K562 (cell line): Measurements from ENCODE around the gene PDE11A. TPM values are rescaled to one million over a fixed set of nuclear protein-coding genes. Genes with fewer than 3 reads are reported as not detected.

Source experiments
- ATAC-seq: fragments of 200-7000 bp; cut with Tn5 transposase; 3 replicates; pipeline ENCODE4 v1.9.1; 2020; ENCODE audit warnings: moderate library complexity
- BruUV-seq: library from RNA; stranded (reverse); fragments of 400-500 nt; replicated peaks from 2 replicates; lab custom pipeline; 2021; lab: Mats Ljungman, UMichigan
- CTCF ChIA-PET: fragments of 300-600 bp; formaldehyde crosslinking; extraction: SDS; loops from one replicate; lab custom pipeline; 2021; ENCODE audit warnings: low intra/inter-chr PET ratio; lab: Yijun Ruan, JAX
- POLR2A ChIA-PET: fragments of 300-600, 350-650 bp; sonication (Branson Sonifier 250); formaldehyde crosslinking; extraction: SDS; loops from one replicate; lab custom pipeline; 2021; ENCODE audit warnings: antibody characterized with exemption, inconsistent platforms; lab: Yijun Ruan, JAX
- DNase-seq, 4 experiments: peaks; one replicate each; pipeline versions ENCODE4 v3.0.0 to v3.0.0-alpha.2; 2011 to 2018; ENCODE audit warnings: low spot score in 3 of 4, mixed read lengths in 3 of 4; ENCODE audit errors: extremely low read depth in 1 of 4
- FAIRE-seq: peaks from 2 replicates; lab custom pipeline; 2011; peaks lifted over from hg19 to GRCh38; lab: Jason Lieb, UNC
- H2AFZ ChIP-seq: 2 replicates; pipeline ENCODE4 v1.6.0; 2011; ENCODE audit warnings: low read depth, low read length, control low read depth, inconsistent platforms
- H3K27ac ChIP-seq: fragments of 200-600 bp; 3 replicates; pipeline ENCODE4 v1.8.0; 2011; ENCODE audit warnings: low read depth, mild to moderate bottlenecking, control low read depth, inconsistent platforms, low read length, moderate library complexity, mixed read lengths; ENCODE audit errors: extremely low read depth
- H3K27me3 ChIP-seq, 2 experiments: fragments of 300-600 bp in 1 of 2; 2 replicates in 1 of 2; 3 replicates in 1 of 2; pipeline versions ENCODE4 v1.6.0 to v1.8.0; 2011; ENCODE audit warnings: inconsistent platforms in 2 of 2, low read length in 2 of 2, mild to moderate bottlenecking in 1 of 2, mixed read lengths in 1 of 2, moderate library complexity in 1 of 2; ENCODE audit not compliant: control insufficient read depth in 2 of 2, insufficient read depth in 2 of 2
- H3K36me3 ChIP-seq: fragments of 300-600 bp; 3 replicates; pipeline ENCODE4 v1.8.0; 2011; ENCODE audit warnings: mild to moderate bottlenecking, low read length, inconsistent platforms; ENCODE audit not compliant: control insufficient read depth, insufficient read depth
- H3K4me1 ChIP-seq, 2 experiments: fragments of 200-600 bp in 1 of 2; replicated peaks in 1 of 2; 2 replicates in 1 of 2; 3 replicates in 1 of 2; pipeline versions ENCODE4 v1.5.1 to v1.8.0; 2011; ENCODE audit warnings: inconsistent platforms in 2 of 2, low read length in 2 of 2, mild to moderate bottlenecking in 1 of 2, mixed read lengths in 1 of 2, moderate library complexity in 1 of 2; ENCODE audit not compliant: control insufficient read depth in 2 of 2, insufficient read depth in 2 of 2
- H3K4me2 ChIP-seq: 2 replicates; pipeline ENCODE4 v1.6.1; 2011; ENCODE audit warnings: low read length, control low read depth, inconsistent platforms, mixed read lengths; ENCODE audit not compliant: insufficient read depth
- H3K4me3 ChIP-seq: fragments of 200-600 bp; sonication (generic), shearing (Covaris generic); 2 replicates; pipeline ENCODE4 v1.5.1; 2016; ENCODE audit warnings: control low read depth, inconsistent platforms
- H3K79me2 ChIP-seq: fragments of 200-600 bp; 3 replicates; pipeline ENCODE4 v1.8.0; 2011; ENCODE audit warnings: low read length, inconsistent platforms; ENCODE audit not compliant: control insufficient read depth, insufficient read depth
- H3K9ac ChIP-seq, 2 experiments: 2 replicates each; pipeline versions ENCODE4 v1.6.0 to v1.6.1; 2011; ENCODE audit warnings: low read depth in 2 of 2, low read length in 2 of 2, control low read depth in 1 of 2, inconsistent platforms in 1 of 2, mild to moderate bottlenecking in 1 of 2, mixed read lengths in 1 of 2; ENCODE audit not compliant: insufficient read depth in 1 of 2
- H3K9me1 ChIP-seq: one replicate; pipeline ENCODE4 v1.6.0; 2011; ENCODE audit warnings: inconsistent platforms, mild to moderate bottlenecking, low read length, moderate library complexity; ENCODE audit not compliant: control insufficient read depth, insufficient read depth
- H3K9me3 ChIP-seq: replicated peaks from 2 replicates; pipeline ENCODE4 v1.5.1; 2011; ENCODE audit warnings: low read depth, low read length, inconsistent platforms; ENCODE audit not compliant: control insufficient read depth, insufficient read depth
- H4K20me1 ChIP-seq: replicated peaks from 2 replicates; pipeline ENCODE4 v1.6.1; 2011; ENCODE audit warnings: low read length, inconsistent platforms, mixed read lengths; ENCODE audit not compliant: control insufficient read depth, insufficient read depth
- ARID1B ChIP-seq: fragments of 450-650 bp; IDR thresholded peaks from 2 replicates; pipeline ENCODE4 v1.6.1; 2016; ENCODE audit warnings: antibody characterized with exemption, mild to moderate bottlenecking, inconsistent platforms
- ELF1 ChIP-seq: fragments of 200-800 bp; sonication (Bioruptor generic); IDR thresholded peaks from 2 replicates; pipeline ENCODE4 v1.6.1; 2016; ENCODE audit warnings: missing genetic modification characterization, missing compliant biosample characterization
- HLTF ChIP-seq: fragments of 450-650 bp; IDR thresholded peaks from 2 replicates; pipeline ENCODE4 v1.6.1; 2016
- JUN ChIP-seq, 2 experiments: sonication (generic) in 1 of 2; formaldehyde crosslinking in 1 of 2; IDR thresholded peaks; 2 replicates each; pipeline versions ENCODE4 v1.6.1 to v1.8.0; 2012 to 2022; ENCODE audit warnings: borderline replicate concordance in 2 of 2, mild to moderate bottlenecking in 2 of 2, improper control_type of control experiment in 1 of 2, low read depth in 1 of 2, low read length in 1 of 2, missing genetic modification reagents in 1 of 2
- KDM5B ChIP-seq: fragments of 200-600 bp; sonication (generic); IDR thresholded peaks from 2 replicates; pipeline ENCODE4 v1.6.1; 2012; ENCODE audit warnings: low read depth, mild to moderate bottlenecking, moderate library complexity, low read length, control low read depth, inconsistent platforms; ENCODE audit not compliant: insufficient replicate concordance
- MTA3 ChIP-seq: fragments of 450-650 bp; formaldehyde crosslinking; IDR thresholded peaks from 2 replicates; pipeline ENCODE4 v1.6.1; 2017; ENCODE audit warnings: mild to moderate bottlenecking, borderline replicate concordance
- NCOA2 ChIP-seq, 2 experiments: fragments of 450-650 bp; IDR thresholded peaks; 2 replicates each; pipeline ENCODE4 v1.6.1; 2018; ENCODE audit warnings: mild to moderate bottlenecking in 2 of 2, moderate library complexity in 1 of 2; ENCODE audit not compliant: partially characterized antibody in 2 of 2
- RAD21 ChIP-seq, 2 experiments: fragments of 250-450 bp in 1 of 2; fragments of 450-650 bp in 1 of 2; sonication (Bioruptor Pico) in 1 of 2; formaldehyde crosslinking in 1 of 2; IDR thresholded peaks in 1 of 2; conservative IDR thresholded peaks in 1 of 2; 2 replicates each; pipeline versions ENCODE4 v1.4.0 to v1.8.0; 2020 to 2022; ENCODE audit warnings: mild to moderate bottlenecking in 2 of 2, moderate library complexity in 1 of 2
- RCOR1 ChIP-seq, 2 experiments: IDR thresholded peaks; 2 replicates each; pipeline ENCODE4 v1.6.1; 2012; ENCODE audit warnings: low read depth in 2 of 2, low read length in 2 of 2, borderline replicate concordance in 1 of 2, improper control_type of control experiment in 1 of 2
- SMARCC2 ChIP-seq: fragments of 450-650 bp; IDR thresholded peaks from 2 replicates; pipeline ENCODE4 v1.6.1; 2017; ENCODE audit warnings: antibody characterized with exemption, moderate library complexity, mild to moderate bottlenecking, low read depth
- SP1 ChIP-seq: sonication (generic); formaldehyde crosslinking; IDR thresholded peaks from 2 replicates; pipeline ENCODE4 v1.8.1; 2022; ENCODE audit warnings: mild to moderate bottlenecking, missing genetic modification reagents
- ZNF143 ChIP-seq: sonication (generic); formaldehyde crosslinking; IDR thresholded peaks from 2 replicates; pipeline ENCODE4 v1.9.0; 2022; ENCODE audit warnings: mild to moderate bottlenecking, missing genetic modification reagents
- ZNF217 ChIP-seq: sonication (generic); formaldehyde crosslinking; IDR thresholded peaks from 2 replicates; pipeline ENCODE4 v1.8.0; 2022; ENCODE audit warnings: mild to moderate bottlenecking, missing genetic modification reagents
- ZNF785 ChIP-seq: fragments of 250-450 bp; sonication (Bioruptor Pico); IDR thresholded peaks from 2 replicates; pipeline ENCODE4 v1.4.0; 2020; ENCODE audit warnings: mild to moderate bottlenecking
- WGBS: fragments of 100-300 bp; shearing (Covaris generic); methylation state at CpG from one replicate; pipeline ENCODE4 v1.1.6; 2016; ENCODE audit warnings: low coverage, mixed read lengths; ENCODE audit not compliant: insufficient coverage; ENCODE audit errors: missing lambda C conversion rate; 5-methylcytosine and 5-hydroxymethylcytosine counted together
- in situ Hi-C: fragments of 300-500 bp; cut with MboI; formaldehyde crosslinking; loops from 4 replicates; pipeline ENCODE4 v1.15.0; 2018; ENCODE audit warnings: inconsistent platforms, mixed read lengths
- intact Hi-C: fragments of 100-400 bp; cut with micrococcal nuclease; formaldehyde crosslinking; loops from 2 replicates; pipeline ENCODE4 v1.14.2; 2022
- polyA plus RNA-seq, 8 experiments: library from polyadenylated mRNA; depleted of rRNA in 4 of 8; stranded (reverse) in 5 of 8; unstranded in 3 of 8; fragments of >200 nt; fragmentation: Nextera tagmentation in 2 of 8; fragmentation: Illumina TruSeq in 1 of 8; extraction: Ambion mirVana in 2 of 8; extraction: Trizol in 1 of 8; gene quantifications; 2 replicates each; pipeline versions ENCODE4 v1.2.1 to v1.2.3, GENCODE V29; 2011 to 2014; ENCODE audit warnings: inconsistent platforms in 1 of 8, missing spikeins in 1 of 8
- total RNA-seq, 7 experiments: library from RNA; depleted of rRNA in 6 of 7; stranded (reverse); fragments of >200 nt in 6 of 7; fragmentation: Illumina TruSeq in 2 of 7; extraction: Trizol in 2 of 7; gene quantifications; 2 replicates each; pipeline versions ENCODE4 v1.2.1 to v1.2.3, GENCODE V29; 2011 to 2021; ENCODE audit warnings: low replicate concordance in 1 of 7
- TF ChIP-seq, protein P1 (sequence below): fragments of 250-450 bp; sonication (Bioruptor Pico); IDR thresholded peaks from 2 replicates; pipeline ENCODE4 v1.5.1; 2021; ENCODE audit warnings: mild to moderate bottlenecking
- TF ChIP-seq, protein P2 (sequence below): fragments of 250-450 bp; sonication (Bioruptor Pico); IDR thresholded peaks from 2 replicates; pipeline ENCODE4 v1.4.0; 2020; ENCODE audit warnings: borderline replicate concordance

The PDE11A gene
- total and polyA plus RNA-seq, 9 of the 15 experiments (the other 6 are each of a cell fraction or from before 2014, with no cell fraction given) = 3.2 to 22.1 (median 5.7) TPM

DNA sequence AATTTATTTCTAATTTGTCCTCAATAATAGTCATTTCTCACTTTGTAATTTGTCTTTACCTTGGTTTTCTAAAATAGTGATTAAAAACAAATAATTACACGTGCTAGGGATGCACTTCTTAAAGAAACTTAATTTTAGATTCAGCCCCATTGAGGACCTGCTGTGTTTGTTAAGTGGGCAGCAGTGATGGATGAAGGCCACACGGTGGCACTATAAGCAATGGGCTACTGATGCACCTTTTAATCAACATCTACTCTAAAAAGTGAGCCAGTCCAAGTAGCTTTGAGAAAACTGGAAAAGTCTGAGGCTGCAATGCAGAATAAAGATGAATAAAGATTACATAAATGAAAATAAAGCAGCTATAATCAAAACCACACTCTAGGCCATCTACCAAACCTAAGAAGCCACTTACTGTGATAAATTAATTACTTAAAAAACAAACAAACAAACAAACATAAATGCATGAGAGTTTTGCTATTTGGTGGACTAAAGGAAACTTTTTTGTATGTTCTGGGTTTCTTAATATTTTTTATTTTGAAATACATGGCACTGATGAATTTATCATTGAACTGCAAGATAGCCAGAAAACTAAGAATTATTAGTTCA is 89.3 kb downstream of the PDE11A start (continued):
- TF ChIP-seq RAD21 (CRISPR knock-in tag; conservative IDR thresholded peaks at IDR 0.05 in 1 of 2, IDR thresholded peaks at IDR 0.05 in 1 of 2) (peak; percentile 87 to 88), HLTF (no peak), RCOR1 (IDR thresholded peaks at IDR 0.05; ENCODE audit: borderline replicate concordance in 1 of 2, low read depth in 2 of 2, low read length in 2 of 2) (peak in 1 of 2 experiments; percentile 32; a peak in 1 of 4 replicates), SP1 (no peak), ZNF785 (CRISPR knock-in tag) (no peak), KDM5B (no peak)
- TF ChIP-seq, protein P1, sequence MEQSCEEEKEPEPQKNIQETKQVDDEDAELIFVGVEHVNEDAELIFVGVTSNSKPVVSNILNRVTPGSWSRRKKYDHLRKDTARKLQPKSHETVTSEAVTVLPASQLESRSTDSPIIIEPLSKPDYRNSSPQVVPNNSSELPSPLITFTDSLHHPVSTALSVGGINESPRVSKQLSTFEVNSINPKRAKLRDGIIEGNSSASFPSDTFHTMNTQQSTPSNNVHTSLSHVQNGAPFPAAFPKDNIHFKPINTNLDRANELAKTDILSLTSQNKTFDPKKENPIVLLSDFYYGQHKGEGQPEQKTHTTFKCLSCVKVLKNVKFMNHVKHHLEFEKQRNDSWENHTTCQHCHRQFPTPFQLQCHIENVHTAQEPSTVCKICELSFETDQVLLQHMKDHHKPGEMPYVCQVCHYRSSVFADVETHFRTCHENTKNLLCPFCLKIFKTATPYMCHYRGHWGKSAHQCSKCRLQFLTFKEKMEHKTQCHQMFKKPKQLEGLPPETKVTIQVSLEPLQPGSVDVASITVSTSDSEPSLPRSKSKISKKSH (CRISPR knock-in tag) = 0 out of 2 replicates have a peak, but pooled peaks have one; percentile 22

DNA sequence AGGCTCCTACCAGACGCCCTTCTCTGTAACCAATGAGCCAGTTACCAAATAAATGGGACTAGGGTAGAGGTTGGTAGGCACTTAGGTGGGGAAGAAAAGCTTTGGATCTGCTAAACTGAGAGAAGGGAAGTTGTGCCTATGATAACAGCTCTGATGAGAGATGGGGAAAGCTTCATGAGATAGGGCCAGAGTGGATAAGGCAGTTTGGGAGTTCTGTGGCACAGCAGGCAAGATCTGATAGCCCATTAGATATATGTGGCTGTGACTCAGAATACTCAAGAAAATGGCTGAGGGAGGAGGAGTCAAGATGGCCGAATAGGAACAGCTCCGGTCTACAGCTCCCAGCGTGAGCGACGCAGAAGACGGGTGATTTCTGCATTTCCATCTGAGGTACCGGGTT is 99.8 kb downstream of the PDE11A start:
- FAIRE-seq = no peak
- peak overlapping the region in 1 of 2 experiments; percentile 13; a peak in 1 of 4 replicates for H3K9ac ChIP-seq
- H3K79me2 ChIP-seq = no peaks in the 10 kb centered on the region
- POLR2A ChIA-PET = interaction anchor here (0.6 to 1.6 kb wide), 3 partner anchors 9 to 1071 kb away, joined by 3 to 4 read pairs (median 3); no protein-coding TSS in a partner anchor
- CTCF ChIA-PET = no interaction called here
- peaks cover 0 to 7% of the 10 kb centered on the region in 2 experiments; a peak in 3 of 5 replicates for H3K4me1 ChIP-seq
- WGBS = 16% methylated on average over 7 of the region's 8 CpGs
- no TSS peak for BruUV-seq
- no peaks in the 10 kb centered on the region for H4K20me1 ChIP-seq
- in situ Hi-C loops = no loop called here
- peak overlapping the region; percentile 67 for H3K27ac ChIP-seq
- no peaks in the 10 kb centered on the region for H3K9me1 ChIP-seq
- H3K4me2 ChIP-seq = peak overlapping the region; percentile 78
- no peaks in the 10 kb centered on the region for H3K36me3 ChIP-seq
- H3K9me3 ChIP-seq = no peaks in the 10 kb centered on the region
- peak overlapping the region; percentile 95 for H2AFZ ChIP-seq
- peak overlapping the region; percentile 17; the same call in 1 of the 2 replicates for H3K4me3 ChIP-seq
- intact Hi-C loops = no loop called here
- peak; percentile 64 to 70 (median 68) for DNase-seq
- ATAC-seq = peak; percentile 100
- H3K27me3 ChIP-seq = no peaks in the 10 kb centered on the region
- TF ChIP-seq ELF1 (tag) (no peak), MTA3 (peak; percentile 60; the same call in 1 of the 2 replicates), JUN (IDR thresholded peaks at IDR 0.05; ENCODE audit: borderline replicate concordance, low read depth, low read length) (0 out of 2 replicates have a peak, but pooled peaks have one; percentile 6), JUN (CRISPR knock-in tag; IDR thresholded peaks at IDR 0.05; ENCODE audit: borderline replicate concordance) (no peak), SMARCC2 (0 out of 2 replicates have a peak, but pooled peaks have one; percentile 38), ZNF217 (CRISPR knock-in tag) (no peak), NCOA2 (IDR thresholded peaks at IDR 0.05; ENCODE audit: partially characterized antibody in 2 of 2) (no peak), ZNF143 (CRISPR knock-in tag) (no peak), ARID1B (peak; percentile 84)
- TF ChIP-seq, protein P2, sequence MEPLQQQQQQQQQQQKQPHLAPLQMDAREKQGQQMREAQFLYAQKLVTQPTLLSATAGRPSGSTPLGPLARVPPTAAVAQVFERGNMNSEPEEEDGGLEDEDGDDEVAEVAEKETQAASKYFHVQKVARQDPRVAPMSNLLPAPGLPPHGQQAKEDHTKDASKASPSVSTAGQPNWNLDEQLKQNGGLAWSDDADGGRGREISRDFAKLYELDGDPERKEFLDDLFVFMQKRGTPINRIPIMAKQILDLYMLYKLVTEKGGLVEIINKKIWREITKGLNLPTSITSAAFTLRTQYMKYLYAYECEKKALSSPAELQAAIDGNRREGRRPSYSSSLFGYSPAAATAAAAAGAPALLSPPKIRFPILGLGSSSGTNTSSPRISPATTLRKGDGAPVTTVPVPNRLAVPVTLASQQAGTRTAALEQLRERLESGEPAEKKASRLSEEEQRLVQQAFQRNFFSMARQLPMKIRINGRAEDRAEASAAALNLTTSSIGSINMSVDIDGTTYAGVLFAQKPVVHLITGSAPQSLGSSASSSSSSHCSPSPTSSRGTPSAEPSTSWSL = no peak
